WTC11 (cell line): Measurements from ENCODE around the gene C4BPA. TPM values are rescaled to one million over a fixed set of nuclear protein-coding genes. Genes with fewer than 3 reads are reported as not detected.

Experiments used
- ATAC-seq: fragments of 200-7000 bp; cut with Tn5 transposase; 2 replicates; pipeline ENCODE4 v1.10.0; 2021; ENCODE audit warnings: mild to moderate bottlenecking, moderate library complexity
- CTCF ChIA-PET: fragments of 300-600 bp; sonication (Branson Sonifier 250); formaldehyde crosslinking; loops from one replicate; lab custom pipeline; 2021; ENCODE audit warnings: antibody characterized with exemption; lab: Charles Lee
- POLR2A ChIA-PET: fragments of 350-600 bp; sonication (Branson Sonifier 250); formaldehyde crosslinking; loops from one replicate; lab custom pipeline; 2021; ENCODE audit warnings: antibody characterized with exemption; lab: Charles Lee
- DNase-seq: peaks from one replicate; pipeline ENCODE4 v3.0.0; 2021; ENCODE audit warnings: low spot score
- H3K27ac Mint-ChIP-seq: 2 replicates; pipeline ENCODE4 v1.8.0; 2021; ENCODE audit warnings: mixed read lengths
- H3K27me3 Mint-ChIP-seq: 2 replicates; pipeline ENCODE4 v1.8.0; 2021; ENCODE audit warnings: low read depth, mild to moderate bottlenecking, moderate library complexity, mixed read lengths
- H3K36me3 Mint-ChIP-seq: 2 replicates; pipeline ENCODE4 v1.8.0; 2021; ENCODE audit warnings: mixed read lengths
- H3K4me1 Mint-ChIP-seq: 2 replicates; pipeline ENCODE4 v1.8.0; 2022; ENCODE audit warnings: mixed read lengths
- H3K4me3 Mint-ChIP-seq: 2 replicates; pipeline ENCODE4 v1.8.0; 2021; ENCODE audit warnings: mild to moderate bottlenecking, moderate library complexity, mixed read lengths
- H3K9me3 Mint-ChIP-seq: 2 replicates; pipeline ENCODE4 v1.8.0; 2021; ENCODE audit warnings: mixed read lengths
- AR ChIP-seq: fragments of 250-450 bp; sonication (Bioruptor Pico); IDR thresholded peaks from 2 replicates; pipeline ENCODE4 v1.9.0; 2021; ENCODE audit warnings: mild to moderate bottlenecking
- CBFB ChIP-seq: sonication (generic); formaldehyde crosslinking; IDR thresholded peaks from 2 replicates; pipeline ENCODE4 v1.8.1; 2022; ENCODE audit warnings: mild to moderate bottlenecking, low read depth, missing genetic modification reagents
- FOXP4 ChIP-seq: sonication (generic); formaldehyde crosslinking; IDR thresholded peaks from 2 replicates; pipeline ENCODE4 v1.8.0; 2022; ENCODE audit warnings: mild to moderate bottlenecking, missing genetic modification reagents
- NFATC4 ChIP-seq: fragments of 250-450 bp; sonication (Bioruptor Pico); IDR thresholded peaks from 2 replicates; pipeline ENCODE4 v1.9.0; 2021; ENCODE audit warnings: mild to moderate bottlenecking
- NR2C2 ChIP-seq: sonication (generic); formaldehyde crosslinking; IDR thresholded peaks from 2 replicates; pipeline ENCODE4 v1.8.0; 2022; ENCODE audit warnings: mild to moderate bottlenecking, missing genetic modification reagents
- SOX15 ChIP-seq: fragments of 250-450 bp; sonication (Bioruptor Pico); IDR thresholded peaks from 2 replicates; pipeline ENCODE4 v1.9.0; 2021; ENCODE audit warnings: mild to moderate bottlenecking
- TCF7 ChIP-seq: sonication (generic); formaldehyde crosslinking; IDR thresholded peaks from 2 replicates; pipeline ENCODE4 v1.8.0; 2022; ENCODE audit warnings: mild to moderate bottlenecking, low read depth, missing genetic modification reagents, moderate library complexity
- ZNF121 ChIP-seq: sonication (generic); formaldehyde crosslinking; IDR thresholded peaks from 2 replicates; pipeline ENCODE4 v1.8.0; 2023; ENCODE audit warnings: missing genetic modification reagents
- ZNF219 ChIP-seq: sonication (generic); formaldehyde crosslinking; IDR thresholded peaks from 2 replicates; pipeline ENCODE4 v1.8.0; 2023; ENCODE audit warnings: missing genetic modification reagents, mild to moderate bottlenecking, borderline replicate concordance
- ZNF263 ChIP-seq: sonication (generic); formaldehyde crosslinking; IDR thresholded peaks from 2 replicates; pipeline ENCODE4 v1.8.1; 2022; ENCODE audit warnings: low read depth, mild to moderate bottlenecking, moderate library complexity, missing genetic modification reagents
- total RNA-seq: library from RNA; stranded (reverse); gene quantifications from 3 replicates; pipeline ENCODE4 v1.2.3, GENCODE V29; 2021
- TF ChIP-seq, protein P1 (sequence below): sonication (generic); formaldehyde crosslinking; IDR thresholded peaks from 2 replicates; pipeline ENCODE4 v1.8.1; 2023; ENCODE audit warnings: mild to moderate bottlenecking, missing genetic modification reagents
- TF ChIP-seq, protein P2 (sequence below): sonication (generic); formaldehyde crosslinking; IDR thresholded peaks from 2 replicates; pipeline ENCODE4 v1.8.1; 2022; ENCODE audit warnings: mild to moderate bottlenecking, moderate library complexity, missing genetic modification reagents
- TF ChIP-seq, protein P3 (sequence below): fragments of 200-600 bp; IDR thresholded peaks from 2 replicates; pipeline ENCODE4 v1.8.0; 2022; ENCODE audit warnings: antibody characterized with exemption
- TF ChIP-seq, protein P4 (sequence below): sonication (generic); formaldehyde crosslinking; IDR thresholded peaks from 2 replicates; pipeline ENCODE4 v1.8.1; 2022; ENCODE audit warnings: mild to moderate bottlenecking, missing genetic modification reagents, moderate library complexity, borderline replicate concordance

C4BPA gene
- total RNA-seq, 1 experiment from 2014 or later: 0.39 TPM

DNA sequence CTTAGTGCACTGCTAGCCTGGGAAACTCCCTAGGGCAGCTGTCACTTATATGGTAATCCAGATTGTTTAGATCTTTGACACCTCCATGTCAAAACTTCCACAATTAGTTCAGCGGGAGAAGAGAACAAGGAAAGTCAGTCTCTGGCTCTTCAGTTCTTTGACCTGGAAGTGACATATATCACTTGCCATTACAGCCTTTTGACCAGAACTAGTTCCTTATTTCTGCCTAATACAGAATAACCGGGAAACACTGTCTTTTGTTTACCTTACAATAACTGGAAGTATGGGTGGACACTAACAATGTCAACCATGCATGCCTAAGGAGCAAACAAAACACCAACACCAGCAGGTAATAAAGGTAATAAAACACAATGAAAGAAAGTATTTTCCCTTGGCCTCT, 68.3 kb downstream of the C4BPA start (continued):
- TF ChIP-seq, protein P1, sequence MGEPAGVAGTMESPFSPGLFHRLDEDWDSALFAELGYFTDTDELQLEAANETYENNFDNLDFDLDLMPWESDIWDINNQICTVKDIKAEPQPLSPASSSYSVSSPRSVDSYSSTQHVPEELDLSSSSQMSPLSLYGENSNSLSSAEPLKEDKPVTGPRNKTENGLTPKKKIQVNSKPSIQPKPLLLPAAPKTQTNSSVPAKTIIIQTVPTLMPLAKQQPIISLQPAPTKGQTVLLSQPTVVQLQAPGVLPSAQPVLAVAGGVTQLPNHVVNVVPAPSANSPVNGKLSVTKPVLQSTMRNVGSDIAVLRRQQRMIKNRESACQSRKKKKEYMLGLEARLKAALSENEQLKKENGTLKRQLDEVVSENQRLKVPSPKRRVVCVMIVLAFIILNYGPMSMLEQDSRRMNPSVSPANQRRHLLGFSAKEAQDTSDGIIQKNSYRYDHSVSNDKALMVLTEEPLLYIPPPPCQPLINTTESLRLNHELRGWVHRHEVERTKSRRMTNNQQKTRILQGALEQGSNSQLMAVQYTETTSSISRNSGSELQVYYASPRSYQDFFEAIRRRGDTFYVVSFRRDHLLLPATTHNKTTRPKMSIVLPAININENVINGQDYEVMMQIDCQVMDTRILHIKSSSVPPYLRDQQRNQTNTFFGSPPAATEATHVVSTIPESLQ (CRISPR knock-in tag): no peak
- TF ChIP-seq FOXP4 (CRISPR knock-in tag): no peak
- TF ChIP-seq, protein P2, sequence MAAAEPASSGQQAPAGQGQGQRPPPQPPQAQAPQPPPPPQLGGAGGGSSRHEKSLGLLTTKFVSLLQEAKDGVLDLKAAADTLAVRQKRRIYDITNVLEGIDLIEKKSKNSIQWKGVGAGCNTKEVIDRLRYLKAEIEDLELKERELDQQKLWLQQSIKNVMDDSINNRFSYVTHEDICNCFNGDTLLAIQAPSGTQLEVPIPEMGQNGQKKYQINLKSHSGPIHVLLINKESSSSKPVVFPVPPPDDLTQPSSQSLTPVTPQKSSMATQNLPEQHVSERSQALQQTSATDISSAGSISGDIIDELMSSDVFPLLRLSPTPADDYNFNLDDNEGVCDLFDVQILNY (CRISPR knock-in tag): no peak
- no peak for TF ChIP-seq ZNF263 (CRISPR knock-in tag)
- TF ChIP-seq NFATC4: no peak
- TF ChIP-seq, protein P3, sequence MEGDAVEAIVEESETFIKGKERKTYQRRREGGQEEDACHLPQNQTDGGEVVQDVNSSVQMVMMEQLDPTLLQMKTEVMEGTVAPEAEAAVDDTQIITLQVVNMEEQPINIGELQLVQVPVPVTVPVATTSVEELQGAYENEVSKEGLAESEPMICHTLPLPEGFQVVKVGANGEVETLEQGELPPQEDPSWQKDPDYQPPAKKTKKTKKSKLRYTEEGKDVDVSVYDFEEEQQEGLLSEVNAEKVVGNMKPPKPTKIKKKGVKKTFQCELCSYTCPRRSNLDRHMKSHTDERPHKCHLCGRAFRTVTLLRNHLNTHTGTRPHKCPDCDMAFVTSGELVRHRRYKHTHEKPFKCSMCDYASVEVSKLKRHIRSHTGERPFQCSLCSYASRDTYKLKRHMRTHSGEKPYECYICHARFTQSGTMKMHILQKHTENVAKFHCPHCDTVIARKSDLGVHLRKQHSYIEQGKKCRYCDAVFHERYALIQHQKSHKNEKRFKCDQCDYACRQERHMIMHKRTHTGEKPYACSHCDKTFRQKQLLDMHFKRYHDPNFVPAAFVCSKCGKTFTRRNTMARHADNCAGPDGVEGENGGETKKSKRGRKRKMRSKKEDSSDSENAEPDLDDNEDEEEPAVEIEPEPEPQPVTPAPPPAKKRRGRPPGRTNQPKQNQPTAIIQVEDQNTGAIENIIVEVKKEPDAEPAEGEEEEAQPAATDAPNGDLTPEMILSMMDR: no peak
- TF ChIP-seq ZNF121 (CRISPR knock-in tag): no peak
- TF ChIP-seq, protein P4, sequence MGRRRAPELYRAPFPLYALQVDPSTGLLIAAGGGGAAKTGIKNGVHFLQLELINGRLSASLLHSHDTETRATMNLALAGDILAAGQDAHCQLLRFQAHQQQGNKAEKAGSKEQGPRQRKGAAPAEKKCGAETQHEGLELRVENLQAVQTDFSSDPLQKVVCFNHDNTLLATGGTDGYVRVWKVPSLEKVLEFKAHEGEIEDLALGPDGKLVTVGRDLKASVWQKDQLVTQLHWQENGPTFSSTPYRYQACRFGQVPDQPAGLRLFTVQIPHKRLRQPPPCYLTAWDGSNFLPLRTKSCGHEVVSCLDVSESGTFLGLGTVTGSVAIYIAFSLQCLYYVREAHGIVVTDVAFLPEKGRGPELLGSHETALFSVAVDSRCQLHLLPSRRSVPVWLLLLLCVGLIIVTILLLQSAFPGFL: no peak

DNA sequence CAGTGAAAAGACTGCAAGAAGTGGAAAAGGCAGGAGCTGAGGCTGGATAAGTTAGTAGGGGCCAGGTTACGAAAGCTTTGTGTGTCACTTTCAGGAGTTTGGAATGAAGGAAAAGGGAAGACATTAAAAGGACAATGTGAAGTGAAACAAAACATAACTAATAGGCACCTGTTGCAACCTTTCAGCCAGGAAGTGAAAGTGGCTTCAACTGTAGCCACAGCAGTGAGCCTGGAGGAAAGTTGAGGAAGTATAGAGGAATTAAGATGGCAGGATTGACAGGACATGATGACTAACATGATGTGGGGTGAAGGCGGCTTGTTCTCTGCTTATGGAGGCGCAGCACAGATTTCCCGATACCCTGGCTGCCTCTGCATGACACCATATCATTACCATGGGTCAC, 68.9 kb downstream of the C4BPA start:
- no peaks in the 10 kb centered on the region for H3K4me1 Mint-ChIP-seq
- H3K9me3 Mint-ChIP-seq: 0 out of 2 replicates have a peak, but pooled peaks cover 3% of the 10 kb centered on the region
- no peaks in the 10 kb centered on the region for H3K27me3 Mint-ChIP-seq
- TF ChIP-seq CBFB (no peak), TCF7 (CRISPR knock-in tag) (no peak), NR2C2 (CRISPR knock-in tag) (no peak)
- TF ChIP-seq, all 79 proteins: peak for 0
- DNase-seq (no peak), ATAC-seq (no peak)
- CTCF ChIA-PET: no interaction called here
- Mint-ChIP-seq H3K27ac (no peak overlapping the region), H3K4me3 (no peak overlapping the region), H3K36me3 (no peaks in the 10 kb centered on the region)
- POLR2A ChIA-PET: no interaction called here

DNA sequence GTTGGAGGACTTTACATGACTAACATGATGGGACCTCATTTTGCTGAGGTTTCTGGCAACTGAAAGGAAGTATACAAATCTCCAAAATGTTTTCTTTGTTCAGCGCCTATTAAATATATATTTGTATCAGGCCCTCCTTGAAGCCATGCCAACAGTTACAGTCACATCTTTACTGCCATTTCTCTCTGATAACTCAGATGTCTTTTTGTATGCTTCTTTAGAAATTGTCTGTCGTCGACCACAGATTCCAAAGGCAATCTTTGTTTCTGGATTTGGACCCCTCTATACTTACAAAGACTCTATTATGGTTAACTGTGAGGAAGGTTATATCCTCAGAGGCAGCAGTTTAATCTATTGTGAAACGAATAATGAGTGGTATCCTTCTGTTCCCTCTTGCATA, 69.4 kb downstream of the C4BPA start:
- no peak for ATAC-seq
- ChIA-PET POLR2A (no interaction called here), CTCF (no interaction called here)
- H3K4me1 Mint-ChIP-seq: no peaks in the 10 kb centered on the region
- H3K27me3 Mint-ChIP-seq: no peaks in the 10 kb centered on the region
- H3K4me3 Mint-ChIP-seq: no peak overlapping the region
- no peaks in the 10 kb centered on the region for H3K36me3 Mint-ChIP-seq
- 0 out of 2 replicates have a peak, but pooled peaks cover 3% of the 10 kb centered on the region for H3K9me3 Mint-ChIP-seq
- no peak overlapping the region for H3K27ac Mint-ChIP-seq
- TF ChIP-seq ZNF219 (no peak), SOX15 (CRISPR knock-in tag) (no peak), AR (CRISPR knock-in tag) (no peak)
- no peak for DNase-seq
